Activated CD8-positive, alpha-beta memory T cell treated with anti-CD3 and anti-CD28 coated beads, Interleukin-2, amount 50 U/mL, for 24 hours (primary cell): ENCODE data around the gene SLC25A38.
A peak's percentile ranks its signal among the peaks of the same experiment; 100 is the strongest.
"Not testable (repeated sequence)": the region's sequence is repeated elsewhere in the genome, so short reads cannot be mapped to it uniquely, and the experiment has no call there.

Source experiments
- DNase-seq: peaks from one replicate; pipeline ENCODE4 v3.0.0-alpha.2; 2020; ENCODE audit errors: extremely low read depth

The SLC25A38 gene, protein sequence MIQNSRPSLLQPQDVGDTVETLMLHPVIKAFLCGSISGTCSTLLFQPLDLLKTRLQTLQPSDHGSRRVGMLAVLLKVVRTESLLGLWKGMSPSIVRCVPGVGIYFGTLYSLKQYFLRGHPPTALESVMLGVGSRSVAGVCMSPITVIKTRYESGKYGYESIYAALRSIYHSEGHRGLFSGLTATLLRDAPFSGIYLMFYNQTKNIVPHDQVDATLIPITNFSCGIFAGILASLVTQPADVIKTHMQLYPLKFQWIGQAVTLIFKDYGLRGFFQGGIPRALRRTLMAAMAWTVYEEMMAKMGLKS

DNA sequence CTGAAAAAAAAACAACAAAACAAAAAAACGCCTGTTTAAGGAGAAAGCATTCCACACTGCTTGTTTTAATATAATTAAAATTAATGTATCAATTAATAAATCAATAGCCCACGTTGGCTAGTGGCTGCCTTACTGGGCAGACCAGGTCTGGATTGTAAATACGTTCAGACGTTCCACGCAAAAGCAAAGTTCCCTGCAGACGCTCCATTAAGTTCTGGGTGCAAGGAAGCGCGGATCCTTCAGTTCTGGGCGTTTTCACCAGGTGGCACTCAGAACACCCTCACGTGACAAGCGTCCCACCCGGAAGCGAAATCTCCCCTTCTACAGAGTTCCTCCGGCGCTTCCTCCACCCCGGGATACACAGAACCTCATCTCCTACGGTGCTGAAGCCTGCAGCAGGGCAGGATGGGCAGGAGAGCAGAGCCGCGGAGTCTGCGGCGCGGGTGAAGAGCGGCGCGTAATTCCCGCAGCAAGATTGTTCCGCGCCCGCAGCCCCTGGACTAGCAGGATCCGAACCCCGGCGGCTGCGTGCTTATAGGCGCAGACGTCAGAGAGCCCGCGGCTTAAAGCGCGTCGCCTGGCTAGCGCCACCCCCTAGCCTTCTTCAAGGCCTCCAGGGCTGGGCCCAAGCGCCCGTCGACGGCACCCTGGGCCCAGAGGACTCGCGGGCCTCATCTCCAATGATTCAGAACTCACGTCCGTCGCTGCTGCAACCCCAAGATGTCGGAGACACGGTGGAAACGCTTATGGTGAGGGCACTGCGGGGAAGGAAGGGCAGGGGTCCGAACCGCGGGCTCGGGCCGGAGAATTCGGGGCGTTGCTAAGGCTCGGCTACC, at the start of gene SLC25A38:
TSS of gene SLC25A38 (plus strand) at position 326 of the 836 bp plus-strand sequence. CDS start at position 681, 355 bp downstream.
- DNase-seq, result peak; percentile 54

DNA sequence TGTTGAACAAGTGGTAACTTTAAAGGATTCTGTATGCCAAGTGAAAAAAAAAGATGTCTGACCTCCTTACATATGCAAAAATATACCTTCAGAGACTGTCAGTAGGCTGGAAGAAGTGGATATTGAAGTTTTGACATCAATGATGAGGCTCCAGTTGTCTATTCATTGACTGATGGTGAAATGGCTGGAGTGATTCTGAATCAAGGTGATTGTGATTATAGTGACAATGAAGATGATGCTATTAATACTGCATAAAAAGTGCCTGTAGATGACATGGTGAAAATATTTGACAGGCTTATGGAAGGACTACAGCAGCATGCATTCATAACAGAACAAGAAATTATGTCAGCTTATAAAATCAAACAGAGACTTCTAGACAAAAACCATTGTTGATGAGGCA, 49.6 kb upstream of the SLC25A38 start:
- no peak for DNase-seq

DNA sequence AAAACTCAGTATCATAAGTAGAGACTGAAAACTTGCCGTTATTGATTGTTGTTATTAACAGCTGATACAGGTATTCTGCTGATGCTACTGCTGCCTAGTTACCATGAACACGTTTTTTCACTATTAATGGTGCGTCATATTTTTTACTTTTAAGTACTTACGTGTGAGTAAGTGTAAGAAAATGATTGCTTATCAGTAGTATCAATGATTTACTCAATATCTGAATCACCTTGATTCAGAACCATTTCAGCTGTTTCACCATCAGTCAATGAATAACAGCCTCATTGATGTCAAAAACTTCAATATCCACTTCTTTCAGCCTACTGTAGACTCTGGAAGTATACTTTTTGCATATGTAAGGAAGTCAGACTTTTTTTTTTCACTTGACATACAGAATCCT, 49.0 kb upstream of the SLC25A38 start:
- DNase-seq, result no peak

DNA sequence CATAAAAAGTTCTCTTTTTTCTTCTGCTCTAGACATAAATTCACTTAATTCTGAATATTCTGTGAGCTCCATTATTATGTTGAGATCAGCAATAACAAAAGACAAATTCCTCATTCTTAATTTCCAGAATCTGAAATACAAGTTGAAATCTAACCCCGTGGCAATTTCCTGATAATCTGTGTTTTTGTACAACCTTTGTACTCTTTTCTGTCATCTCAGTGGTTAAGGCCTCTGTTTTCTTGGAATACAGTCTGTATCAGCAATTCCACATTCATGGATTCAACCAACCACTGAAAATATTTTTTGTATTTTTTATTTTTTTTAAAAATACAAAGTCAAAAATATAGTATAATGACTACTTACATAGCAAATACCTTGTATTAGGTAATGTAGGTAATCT, 45.0 kb upstream of the SLC25A38 start:
- DNase-seq, result no peak

DNA sequence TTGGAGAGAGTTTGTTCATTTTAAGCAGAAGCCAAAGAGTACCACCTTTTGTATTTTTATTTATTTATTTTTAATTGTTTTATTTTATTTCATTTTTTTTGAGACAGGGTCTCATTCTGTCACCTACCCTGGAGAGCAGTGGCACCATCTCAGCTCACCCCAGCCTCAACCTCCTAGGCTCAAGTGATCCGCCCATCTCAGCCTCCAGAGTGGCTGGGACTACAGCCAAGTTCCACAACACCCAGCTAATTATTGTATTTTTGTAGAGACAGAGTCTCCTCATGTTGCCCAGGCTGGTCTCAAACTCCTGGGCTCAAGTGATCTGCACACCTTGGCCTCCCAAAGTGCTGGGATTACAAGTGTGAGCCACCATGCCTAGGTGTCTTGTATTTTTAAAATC, 44.1 kb upstream of the SLC25A38 start:
- DNase-seq, result no peak

DNA sequence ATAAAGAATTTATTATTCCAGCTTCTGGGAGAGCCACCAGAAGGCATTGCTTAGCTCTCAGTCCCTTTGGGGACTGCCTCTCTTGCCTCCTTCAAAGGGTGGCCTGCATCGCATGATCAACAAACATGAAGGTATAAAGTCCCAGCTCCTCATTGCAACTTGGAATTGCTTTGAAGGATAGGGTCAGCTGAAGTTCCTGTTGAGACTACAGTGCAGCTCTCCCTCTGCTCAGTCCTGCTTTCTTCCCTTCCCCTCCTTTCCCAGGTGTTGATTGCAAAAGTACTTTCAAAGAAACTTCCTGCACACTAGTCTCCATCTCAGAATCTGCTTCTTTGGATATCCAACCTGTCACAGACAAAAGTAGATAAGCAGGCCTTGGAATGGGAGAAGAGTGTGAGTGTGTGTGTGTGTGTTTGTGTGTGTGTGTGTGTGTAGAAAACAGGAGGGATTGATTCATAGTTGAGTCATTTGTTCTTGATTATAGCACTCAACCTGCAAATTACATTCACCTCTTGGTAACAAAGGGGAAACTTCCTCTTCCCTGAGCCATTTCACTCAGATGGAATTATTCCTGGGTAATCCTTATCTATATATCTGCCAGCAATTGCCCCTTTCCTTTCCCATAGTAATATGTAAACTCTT, 40.0 kb upstream of the SLC25A38 start:
- no peak for DNase-seq

DNA sequence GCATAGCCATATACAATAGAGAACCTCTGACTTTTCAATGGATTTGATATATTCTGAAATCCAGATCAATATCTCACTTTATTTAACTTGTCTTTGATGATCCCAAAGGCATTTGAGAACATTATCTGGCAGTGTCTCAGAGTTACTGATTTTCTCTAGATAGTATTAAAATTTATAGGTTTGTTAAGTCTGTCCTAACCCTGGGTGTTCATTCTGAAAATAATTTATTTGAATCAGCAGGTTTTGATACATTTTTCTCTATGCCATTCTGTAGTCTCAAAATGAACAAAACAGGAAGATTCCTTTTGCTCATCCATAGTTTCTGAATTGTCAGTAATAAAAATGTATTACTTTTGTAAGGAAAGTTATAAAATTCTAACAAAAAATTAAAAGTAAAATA, 39.4 kb upstream of the SLC25A38 start:
- no peak for DNase-seq

DNA sequence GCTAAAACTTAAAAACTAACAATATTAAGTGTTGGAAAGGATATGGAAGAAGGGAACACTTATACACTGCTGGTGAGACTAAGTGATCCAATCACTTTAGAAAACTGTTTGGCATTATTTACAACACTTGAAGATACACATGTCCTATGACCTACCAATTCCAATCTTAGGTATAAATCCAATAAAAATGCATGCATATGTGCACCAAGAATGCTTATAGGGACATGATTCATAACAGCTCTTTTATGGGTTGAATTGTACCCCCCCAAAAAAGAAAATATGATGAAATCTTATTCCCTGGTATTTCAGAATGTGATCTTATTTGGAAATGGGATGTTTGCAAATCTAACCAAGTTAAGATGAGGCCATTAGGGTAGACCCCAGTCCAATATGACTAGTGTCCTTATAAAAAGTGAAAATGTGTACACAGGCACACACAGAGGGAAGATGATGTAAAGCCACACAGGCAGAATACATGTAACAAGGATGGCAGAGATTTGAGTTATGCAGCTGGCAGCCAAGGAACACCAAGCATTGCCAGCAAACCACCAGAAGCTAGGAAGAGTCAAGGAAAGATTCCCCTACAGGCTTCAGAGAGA, 38.3 kb upstream of the SLC25A38 start:
- DNase-seq, result no peak

DNA sequence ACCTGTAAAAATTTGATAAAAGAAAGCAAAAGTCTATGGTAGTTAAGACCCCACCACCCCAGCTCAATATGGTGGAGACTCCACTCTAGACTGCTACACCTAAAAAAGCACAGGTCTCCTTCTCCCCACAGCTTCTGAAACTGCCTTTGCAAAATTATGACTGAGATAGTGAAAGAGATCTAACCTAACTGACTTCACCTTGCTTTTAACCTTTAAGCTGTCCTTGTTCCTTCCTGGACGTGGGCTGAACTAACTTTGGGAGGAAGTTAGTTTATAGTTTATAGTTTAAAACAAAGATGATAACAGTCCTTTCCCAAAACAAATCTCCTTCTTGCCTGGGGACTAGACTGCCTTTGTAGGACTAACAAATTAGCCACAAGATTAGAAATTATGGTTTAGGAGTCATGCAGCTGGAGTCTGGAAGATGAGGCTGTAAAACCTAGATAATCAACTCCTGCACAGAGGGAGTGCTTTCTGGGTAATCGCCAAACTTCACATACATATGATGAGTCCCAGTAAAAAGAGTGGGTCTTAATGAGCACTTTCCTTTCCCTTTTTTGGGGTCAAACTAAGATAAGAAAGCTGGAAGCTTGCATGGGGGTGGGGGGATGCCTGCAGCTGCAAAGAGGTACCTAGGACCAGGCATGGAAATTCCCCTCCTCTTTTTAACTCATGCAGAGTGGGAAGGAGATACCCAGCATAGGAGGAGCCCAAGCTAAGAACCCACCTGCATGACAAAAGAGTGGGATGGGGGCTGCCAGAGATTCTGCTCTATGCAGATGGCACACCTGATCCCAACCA, 36.2 kb upstream of the SLC25A38 start:
- no peak for DNase-seq

DNA sequence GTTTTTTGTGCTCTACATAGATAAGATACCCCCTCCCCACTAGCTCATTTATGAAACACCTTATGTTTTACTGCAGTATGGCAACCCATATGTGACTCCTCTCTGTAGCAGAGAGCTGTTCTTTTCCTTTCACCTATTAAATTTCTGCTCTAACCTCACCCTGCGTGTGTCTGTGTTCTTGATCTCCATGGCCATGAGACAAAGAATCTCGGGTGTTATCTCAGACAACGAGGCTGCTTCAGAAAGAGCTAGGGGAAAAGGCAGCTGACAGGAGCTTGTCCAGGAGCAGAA, 35.6 kb upstream of the SLC25A38 start:
- no peak for DNase-seq

DNA sequence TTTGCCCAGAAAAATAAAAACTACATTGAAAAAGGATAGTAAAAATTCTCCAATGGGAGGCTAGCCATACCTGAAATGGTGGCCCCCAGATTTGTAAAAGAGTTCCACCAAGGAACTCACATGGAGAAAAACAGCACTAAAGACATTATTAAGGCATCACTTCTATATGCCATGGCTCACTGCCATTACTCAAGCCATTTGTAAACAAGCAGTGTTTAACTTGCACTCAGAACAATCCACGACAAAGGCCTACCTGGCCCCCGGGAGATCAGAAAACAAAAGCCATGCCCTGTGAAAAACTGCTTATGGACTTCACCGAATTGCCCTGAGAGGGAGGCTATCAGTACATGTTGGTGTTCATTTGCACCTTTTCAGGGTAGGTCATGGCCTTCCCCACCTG, 34.1 kb upstream of the SLC25A38 start:
- no peak for DNase-seq

DNA sequence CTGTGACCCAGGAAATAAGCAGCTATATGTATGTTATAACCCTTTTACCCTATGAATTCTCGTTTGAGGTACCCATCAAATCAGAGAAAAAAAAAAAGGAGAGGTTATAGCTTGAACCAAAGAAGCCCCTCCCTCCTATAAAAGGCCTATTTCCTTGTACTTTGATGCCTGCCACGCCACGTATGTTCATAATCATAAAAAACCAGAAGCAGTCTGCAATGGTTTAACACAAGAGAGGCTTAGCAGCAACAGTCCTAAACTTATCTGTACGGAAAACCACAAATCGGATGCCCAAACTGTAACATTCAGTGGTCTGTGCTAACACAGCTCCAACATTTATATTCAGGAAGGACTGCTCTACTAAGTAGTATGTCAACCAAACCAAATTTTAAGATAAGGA, 32.5 kb upstream of the SLC25A38 start:
- no peak for DNase-seq

DNA sequence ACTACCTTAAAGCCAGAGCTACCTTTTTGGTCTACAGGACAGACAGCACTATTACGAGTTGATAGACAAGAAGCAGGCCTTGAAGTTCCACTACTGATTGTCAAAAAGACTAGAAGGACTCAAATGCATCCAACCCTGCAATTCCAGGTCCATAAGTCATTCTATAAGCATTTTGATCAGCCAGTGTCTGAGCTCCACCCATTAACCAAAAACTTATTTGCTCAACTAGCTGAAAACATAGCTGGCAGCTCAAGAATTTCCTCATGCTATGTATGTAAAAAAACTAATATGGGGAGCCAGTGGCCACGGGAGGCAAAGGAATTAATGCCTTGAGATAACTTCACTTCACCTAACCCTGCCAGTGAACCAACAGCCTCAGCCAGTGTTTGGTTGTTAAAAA, 32.0 kb upstream of the SLC25A38 start:
- DNase-seq, result not testable (repeated sequence)

DNA sequence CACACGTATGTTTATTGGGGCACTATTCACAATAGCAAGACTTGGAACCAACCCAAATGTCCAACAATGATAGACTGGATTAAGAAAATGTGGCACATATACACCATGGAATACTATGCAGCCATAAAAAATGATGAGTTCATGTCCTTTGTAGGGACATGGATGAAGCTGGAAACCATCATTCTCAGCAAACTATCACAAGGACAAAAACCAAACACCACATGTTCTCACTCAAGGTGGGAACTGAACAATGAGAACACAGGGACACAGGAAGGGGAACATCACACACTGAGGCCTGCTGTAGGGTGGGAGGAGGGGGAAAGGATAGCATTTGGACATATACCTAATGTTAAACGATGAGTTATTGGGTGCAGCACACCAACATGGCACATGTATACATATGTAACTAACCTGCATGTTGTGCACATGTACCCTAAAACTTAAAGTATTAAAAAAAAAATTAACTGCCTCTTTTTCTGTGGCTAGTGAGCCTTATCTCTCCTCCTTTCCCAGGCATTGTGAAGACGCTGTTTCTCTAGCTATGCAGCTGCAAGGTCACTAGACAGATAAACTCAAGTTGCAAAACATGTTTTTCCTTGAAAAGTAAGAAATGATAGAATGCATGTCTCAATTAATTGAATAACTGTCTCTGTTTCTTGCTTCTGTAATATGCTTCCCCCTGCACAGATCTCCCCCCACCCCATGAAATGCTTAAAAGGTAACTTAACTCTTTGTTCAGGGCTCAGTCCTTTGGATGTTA, 29.8 kb upstream of the SLC25A38 start:
- not testable (repeated sequence) for DNase-seq

DNA sequence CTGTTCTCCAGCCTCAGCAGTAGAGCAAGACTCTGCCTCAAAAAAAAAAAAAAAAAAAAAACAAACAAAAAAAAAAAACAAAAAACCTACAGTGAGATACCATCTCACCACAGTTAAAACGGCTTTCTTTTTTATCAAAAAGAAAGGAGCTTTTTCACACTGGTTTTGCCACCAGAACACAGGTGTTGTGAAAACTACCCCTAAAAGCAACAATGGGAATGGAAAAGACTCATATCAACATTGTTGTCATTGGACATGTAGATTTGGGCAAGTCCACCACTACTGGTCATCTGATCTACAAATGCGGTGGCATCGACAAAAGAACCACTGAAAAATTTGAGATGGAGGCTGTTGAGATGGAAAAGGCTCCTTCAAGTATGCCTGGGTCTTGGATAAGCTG, 24.8 kb upstream of the SLC25A38 start:
- DNase-seq, result no peak

DNA sequence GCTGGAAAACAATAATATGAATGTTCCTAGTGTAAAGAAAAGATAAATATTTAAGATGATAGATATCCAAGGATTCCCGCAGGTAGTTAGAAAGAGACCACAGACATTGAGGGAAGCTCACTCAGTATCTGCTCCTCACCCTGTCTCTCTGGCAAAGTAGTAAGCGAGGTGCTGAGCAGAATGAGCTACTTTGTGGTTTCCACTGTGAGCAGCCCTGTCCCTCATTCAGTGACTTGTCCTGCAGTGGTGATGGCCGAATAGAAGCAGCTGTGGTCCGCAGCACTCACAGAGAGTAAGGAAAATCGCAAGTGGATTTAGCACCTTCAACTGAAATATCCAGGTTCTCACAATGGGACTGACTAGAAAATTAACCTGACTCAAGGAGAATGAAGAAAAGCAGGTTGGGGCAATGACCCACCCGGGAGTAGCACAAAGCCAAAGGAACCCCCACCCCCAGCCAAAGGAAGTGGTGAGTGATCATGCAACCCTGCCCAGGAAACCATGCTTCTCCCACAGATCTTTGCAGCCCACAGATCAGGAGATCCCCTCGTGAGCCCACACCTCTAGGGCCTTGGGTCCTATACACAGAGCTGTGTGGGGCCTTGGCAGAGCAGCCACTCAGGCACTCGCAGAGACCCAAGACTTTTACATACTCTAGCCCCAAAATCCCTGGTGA, 21.8 kb upstream of the SLC25A38 start:
- no peak for DNase-seq

DNA sequence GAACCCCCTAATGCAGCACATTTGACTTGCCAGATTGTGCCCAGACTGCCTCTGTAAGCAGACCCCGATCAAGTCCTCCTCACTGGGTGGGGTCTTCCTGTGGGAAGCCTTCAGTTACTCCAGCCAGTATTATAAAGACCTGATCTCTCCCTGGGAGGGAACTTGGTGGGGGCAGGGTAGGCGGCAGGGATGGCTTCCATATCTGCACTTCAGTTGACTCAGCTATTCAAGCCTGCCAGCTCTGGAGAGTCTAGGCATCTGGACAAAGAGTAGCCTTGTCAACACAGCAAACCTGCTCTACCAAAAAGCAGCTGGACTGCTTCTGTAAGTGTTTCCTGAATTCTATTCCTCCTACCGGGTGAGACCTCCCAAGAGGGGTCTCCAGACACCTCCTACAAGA, 21.0 kb upstream of the SLC25A38 start:
- no peak for DNase-seq

DNA sequence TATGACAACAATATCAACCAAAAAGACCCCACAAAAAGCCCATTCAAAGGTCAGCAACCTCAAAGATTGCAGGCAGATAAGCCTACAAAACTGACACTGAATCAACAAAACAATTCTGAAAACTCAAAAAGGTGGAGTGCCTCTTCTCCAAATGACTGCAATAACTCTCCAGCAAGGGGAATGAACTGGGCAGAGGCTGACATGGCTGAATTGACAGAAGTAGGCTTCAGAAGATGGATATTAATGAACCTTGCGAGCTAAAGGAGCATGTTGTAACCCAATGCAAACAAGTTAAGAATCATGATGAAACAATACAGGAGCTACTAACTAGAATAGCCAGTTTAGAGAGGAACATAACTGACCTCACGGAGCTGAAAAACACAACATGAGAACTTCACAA, 20.4 kb upstream of the SLC25A38 start:
- no peak for DNase-seq

DNA sequence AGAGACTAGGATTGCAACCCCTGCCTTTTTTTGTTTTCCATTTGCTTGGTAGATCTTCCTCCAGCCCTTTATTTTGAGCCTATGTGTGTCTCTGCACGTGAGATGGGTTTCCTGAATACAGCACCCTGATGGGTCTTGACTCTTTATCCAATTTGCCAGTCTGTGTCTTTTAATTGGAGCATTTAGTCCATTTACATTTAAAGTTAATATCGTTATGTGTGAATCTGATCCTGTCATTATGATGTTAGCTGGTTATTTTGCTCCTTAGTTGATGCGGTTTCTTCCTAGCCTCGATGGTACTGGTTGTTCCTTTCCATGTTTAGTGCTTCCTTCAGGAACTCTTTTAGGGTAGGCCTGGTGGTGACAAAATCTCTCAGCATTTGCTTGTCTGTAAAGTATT, 12.7 kb upstream of the SLC25A38 start:
- DNase-seq, result not testable (repeated sequence)

DNA sequence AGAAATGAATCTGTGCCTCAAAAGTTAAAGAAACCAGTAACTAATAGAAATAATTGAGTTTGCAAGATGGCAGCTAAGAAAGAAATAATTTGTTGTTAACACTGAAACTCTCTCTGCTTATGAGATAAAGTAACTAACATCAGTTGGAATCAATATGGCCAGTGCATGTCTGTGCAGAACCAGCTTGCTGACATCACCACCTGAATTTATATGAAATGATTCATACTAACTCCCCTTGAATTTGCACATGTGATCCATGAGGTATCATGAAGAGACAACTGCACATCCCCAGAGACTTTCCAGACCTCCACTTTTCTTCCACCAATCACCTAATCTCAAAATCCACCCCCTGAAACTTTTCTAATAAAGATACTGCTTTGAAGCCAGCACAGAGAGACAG, 10.3 kb upstream of the SLC25A38 start:
- DNase-seq, result no peak
